Muscle layer of duodenum (tissue), 2 donors: ENCODE results near the gene ACLY.

Experiments
- H3K27ac ChIP-seq: one replicate; pipeline ENCODE4 v1.7.0; 2013; ENCODE audit warnings: mild to moderate bottlenecking, low read length
- H3K27me3 ChIP-seq: one replicate; pipeline ENCODE4 v1.7.0; 2013; ENCODE audit warnings: low read depth, mild to moderate bottlenecking, control low read depth, low read length
- H3K36me3 ChIP-seq, 2 donors: one replicate each; pipeline ENCODE4 v1.7.0; 2013; ENCODE audit warnings: low read length in 2 of 2, control low read depth in 1 of 2, mild to moderate bottlenecking in 1 of 2; ENCODE audit not compliant: insufficient read depth in 2 of 2, control insufficient read depth in 1 of 2
- H3K4me1 ChIP-seq, 2 donors: one replicate each; pipeline ENCODE4 v1.7.0; 2013; ENCODE audit warnings: low read length in 2 of 2, mild to moderate bottlenecking in 2 of 2, control low read depth in 1 of 2, moderate library complexity in 1 of 2; ENCODE audit not compliant: insufficient read depth in 2 of 2, control insufficient read depth in 1 of 2
- H3K4me3 ChIP-seq, 2 donors: one replicate each; pipeline ENCODE4 v1.7.0; 2013; ENCODE audit warnings: low read length in 2 of 2, low read depth in 1 of 2, mild to moderate bottlenecking in 1 of 2
- H3K9me3 ChIP-seq, 2 donors: one replicate each; pipeline ENCODE4 v1.7.0; 2013; ENCODE audit warnings: low read length in 2 of 2, control low read depth in 1 of 2, mild to moderate bottlenecking in 1 of 2; ENCODE audit not compliant: control insufficient read depth in 1 of 2
- donor health status: healthy.

ACLY gene

GRCh38 chr17:41957869-41958439 is 39.2 kb upstream of the ACLY start:
- Histone ChIP-seq H3K4me1 (peaks cover 0 to 5% of the 10 kb centered on the region in 2 donors), H3K36me3 (no peaks in the 10 kb centered on the region), H3K27ac (no peak overlapping the region), H3K27me3 (no peaks in the 10 kb centered on the region), H3K4me3 (no peak overlapping the region), H3K9me3 (no peaks in the 10 kb centered on the region)

GRCh38 chr17:41957031-41957868 is 38.5 kb upstream of the ACLY start:
- no peaks in the 10 kb centered on the region for H3K9me3 ChIP-seq

GRCh38 chr17:41956522-41956921 is 37.8 kb upstream of the ACLY start:
- Histone ChIP-seq H3K4me3 (no peak overlapping the region), H3K36me3 (no peaks in the 10 kb centered on the region), H3K9me3 (no peaks in the 10 kb centered on the region), H3K4me1 (no peaks in the 10 kb centered on the region), H3K27me3 (no peaks in the 10 kb centered on the region), H3K27ac (no peak overlapping the region)

More at GRCh38 chr17:41957031-41957868, 38.5 kb upstream of the ACLY start:
- Histone ChIP-seq H3K27me3 (no peaks in the 10 kb centered on the region), H3K4me3 (no peak overlapping the region), H3K36me3 (no peaks in the 10 kb centered on the region), H3K27ac (no peak overlapping the region), H3K4me1 (no peaks in the 10 kb centered on the region)

- no peak overlapping the region for H3K4me3 ChIP-seq
- H3K27me3 ChIP-seq: no peaks in the 10 kb centered on the region
- no peaks in the 10 kb centered on the region for H3K4me1 ChIP-seq
- no peak overlapping the region for H3K27ac ChIP-seq
- H3K9me3 ChIP-seq: no peaks in the 10 kb centered on the region
- H3K36me3 ChIP-seq: peaks cover 0 to 5% of the 10 kb centered on the region in 2 donors
Measured at GRCh38 chr17:41948762-41949460, 30.2 kb upstream of the ACLY start.

- no peaks in the 10 kb centered on the region for H3K4me1 ChIP-seq
- no peaks in the 10 kb centered on the region for H3K9me3 ChIP-seq
- H3K36me3 ChIP-seq: peaks cover 0 to 5% of the 10 kb centered on the region in 2 donors
- no peak overlapping the region for H3K4me3 ChIP-seq
- H3K27me3 ChIP-seq: no peaks in the 10 kb centered on the region
- no peak overlapping the region for H3K27ac ChIP-seq
Measured at GRCh38 chr17:41944943-41945342, 26.2 kb upstream of the ACLY start.

- Histone ChIP-seq H3K36me3 (peaks cover 0 to 7% of the 10 kb centered on the region in 2 donors), H3K4me3 (no peak overlapping the region), H3K27ac (no peak overlapping the region), H3K27me3 (no peaks in the 10 kb centered on the region), H3K9me3 (no peaks in the 10 kb centered on the region), H3K4me1 (no peaks in the 10 kb centered on the region)
Measured at GRCh38 chr17:41943492-41943891, 24.7 kb upstream of the ACLY start.

- no peak overlapping the region for H3K27ac ChIP-seq
- no peaks in the 10 kb centered on the region for H3K4me1 ChIP-seq
- no peaks in the 10 kb centered on the region for H3K27me3 ChIP-seq
- H3K36me3 ChIP-seq: peaks cover 0 to 9% of the 10 kb centered on the region in 2 donors
- no peak overlapping the region for H3K4me3 ChIP-seq
- no peaks in the 10 kb centered on the region for H3K9me3 ChIP-seq
Measured at GRCh38 chr17:41942626-41943373, 24.0 kb upstream of the ACLY start.

- Histone ChIP-seq H3K36me3 (peaks cover 0 to 11% of the 10 kb centered on the region in 2 donors), H3K27ac (no peak overlapping the region), H3K4me3 (no peak overlapping the region), H3K9me3 (no peaks in the 10 kb centered on the region), H3K4me1 (no peaks in the 10 kb centered on the region), H3K27me3 (no peaks in the 10 kb centered on the region)
Measured at GRCh38 chr17:41941168-41941567, 22.4 kb upstream of the ACLY start.

- Histone ChIP-seq H3K27ac (no peak overlapping the region), H3K27me3 (no peaks in the 10 kb centered on the region), H3K4me1 (no peaks in the 10 kb centered on the region), H3K9me3 (no peaks in the 10 kb centered on the region), H3K4me3 (no peak overlapping the region), H3K36me3 (peaks cover 0 to 13% of the 10 kb centered on the region in 2 donors)
Measured at GRCh38 chr17:41939693-41940090, 20.9 kb upstream of the ACLY start.

- Histone ChIP-seq H3K9me3 (no peaks in the 10 kb centered on the region), H3K27ac (no peak overlapping the region), H3K36me3 (peaks cover 0 to 13% of the 10 kb centered on the region in 2 donors), H3K4me1 (no peaks in the 10 kb centered on the region), H3K27me3 (no peaks in the 10 kb centered on the region), H3K4me3 (no peak overlapping the region)
Measured at GRCh38 chr17:41939044-41939692, 20.4 kb upstream of the ACLY start.
